Neuronal stem cell (in vitro differentiated cells): Measurements from ENCODE around the gene CNTNAP3B.
"Not testable (repeated sequence)": the region's sequence is repeated elsewhere in the genome, so short reads cannot be mapped to it uniquely, and the experiment has no call there.

Source experiments
- DNase-seq: peaks from one replicate; pipeline ENCODE4 v3.0.0-alpha.2; 2013; ENCODE audit warnings: low spot score
- H2AFZ ChIP-seq: one replicate; pipeline ENCODE4 v1.6.1; 2013; ENCODE audit warnings: mild to moderate bottlenecking, low read length, inconsistent platforms
- H2AK5ac ChIP-seq: 2 replicates; pipeline ENCODE4 v1.6.1; 2013; ENCODE audit warnings: low read depth, mild to moderate bottlenecking, inconsistent platforms, low read length, moderate library complexity, mixed read lengths
- H2BK120ac ChIP-seq: 2 replicates; pipeline ENCODE4 v1.6.1; 2013; ENCODE audit warnings: low read depth, mild to moderate bottlenecking, inconsistent platforms, low read length, moderate library complexity, mixed read lengths
- H2BK12ac ChIP-seq: one replicate; pipeline ENCODE4 v1.6.1; 2013; ENCODE audit warnings: low read length, inconsistent platforms
- H2BK15ac ChIP-seq: 2 replicates; pipeline ENCODE4 v1.6.1; 2013; ENCODE audit warnings: mild to moderate bottlenecking, low read length, inconsistent platforms, mixed read lengths
- H2BK5ac ChIP-seq: one replicate; pipeline ENCODE4 v1.6.1; 2013; ENCODE audit warnings: inconsistent platforms, mild to moderate bottlenecking, low read length, moderate library complexity
- H3K14ac ChIP-seq: one replicate; pipeline ENCODE4 v1.6.1; 2013; ENCODE audit warnings: low read length, inconsistent platforms
- H3K18ac ChIP-seq: 2 replicates; pipeline ENCODE4 v1.6.1; 2013; ENCODE audit warnings: low read length, inconsistent platforms
- H3K23ac ChIP-seq: 2 replicates; pipeline ENCODE4 v1.6.1; 2013; ENCODE audit warnings: low read depth, mild to moderate bottlenecking, mixed read lengths, low read length, inconsistent platforms; ENCODE audit not compliant: poor library complexity
- H3K27ac ChIP-seq: replicated peaks from 3 replicates; pipeline ENCODE4 v1.5.1; 2013; ENCODE audit warnings: low read length, inconsistent platforms
- H3K27me3 ChIP-seq, 3 experiments: 2 replicates each; pipeline ENCODE4 v1.6.1; 2013; ENCODE audit warnings: low read length in 3 of 3, mild to moderate bottlenecking in 2 of 3, inconsistent platforms in 1 of 3, low read depth in 1 of 3, mixed read lengths in 1 of 3, moderate library complexity in 1 of 3; ENCODE audit not compliant: control insufficient read depth in 3 of 3, insufficient read depth in 3 of 3
- H3K36me3 ChIP-seq, 2 donors: replicated peaks in 1 of 2; 2 replicates each; pipeline ENCODE4 v1.6.1; 2013; ENCODE audit warnings: low read length in 2 of 2; ENCODE audit not compliant: control insufficient read depth in 2 of 2, insufficient read depth in 2 of 2
- H3K4ac ChIP-seq: 2 replicates; pipeline ENCODE4 v1.6.1; 2013; ENCODE audit warnings: inconsistent platforms, mild to moderate bottlenecking, low read length, moderate library complexity
- H3K4me1 ChIP-seq, 2 donors: 1 replicate in 1 of 2; 2 replicates in 1 of 2; pipeline ENCODE4 v1.6.1; 2013; ENCODE audit warnings: low read length in 2 of 2, low read depth in 1 of 2; ENCODE audit not compliant: control insufficient read depth in 2 of 2, insufficient read depth in 1 of 2
- H3K4me2 ChIP-seq: one replicate; pipeline ENCODE4 v1.6.1; 2013; ENCODE audit warnings: mild to moderate bottlenecking, low read length, inconsistent platforms; ENCODE audit not compliant: insufficient read depth, poor library complexity, severe bottlenecking
- H3K4me3 ChIP-seq, 2 donors: 2 replicates each; pipeline ENCODE4 v1.5.1; 2013; ENCODE audit warnings: low read length in 2 of 2, mild to moderate bottlenecking in 2 of 2, inconsistent platforms in 1 of 2, moderate library complexity in 1 of 2
- H3K79me1 ChIP-seq: one replicate; pipeline ENCODE4 v1.6.1; 2013; ENCODE audit warnings: low read depth, mild to moderate bottlenecking, inconsistent platforms, low read length, moderate library complexity
- H3K9ac ChIP-seq: one replicate; pipeline ENCODE4 v1.6.1; 2013; ENCODE audit warnings: mild to moderate bottlenecking, low read depth, low read length, inconsistent platforms; ENCODE audit not compliant: poor library complexity
- H3K9me3 ChIP-seq, 2 donors: replicated peaks in 1 of 2; 2 replicates each; pipeline versions ENCODE3 to v1.6.1; 2013; ENCODE audit warnings: low read length in 2 of 2, mild to moderate bottlenecking in 2 of 2, inconsistent platforms in 1 of 2, low read depth in 1 of 2, mixed read lengths in 1 of 2, moderate library complexity in 1 of 2; ENCODE audit not compliant: control insufficient read depth in 2 of 2, insufficient read depth in 1 of 2
- H4K8ac ChIP-seq: one replicate; pipeline ENCODE4 v1.6.1; 2013; ENCODE audit warnings: low read depth, mild to moderate bottlenecking, inconsistent platforms, low read length, moderate library complexity
- H4K91ac ChIP-seq: one replicate; pipeline ENCODE4 v1.6.1; 2013; ENCODE audit warnings: low read length, low read depth, mild to moderate bottlenecking, inconsistent platforms; ENCODE audit not compliant: poor library complexity
- WGBS, 2 donors: extraction: QIAGEN DNeasy Blood & Tissue Kit; methylation state at CpG; one replicate each; pipeline ENCODE4 v1.1.7; 2013; ENCODE audit warnings: missing lambda C conversion rate in 2 of 2, mixed read lengths in 1 of 2; ENCODE audit not compliant: insufficient read length in 2 of 2, insufficient replicate concordance in 1 of 2; ENCODE audit errors: extremely low coverage in 2 of 2; 5-methylcytosine and 5-hydroxymethylcytosine counted together

CNTNAP3B gene

DNA sequence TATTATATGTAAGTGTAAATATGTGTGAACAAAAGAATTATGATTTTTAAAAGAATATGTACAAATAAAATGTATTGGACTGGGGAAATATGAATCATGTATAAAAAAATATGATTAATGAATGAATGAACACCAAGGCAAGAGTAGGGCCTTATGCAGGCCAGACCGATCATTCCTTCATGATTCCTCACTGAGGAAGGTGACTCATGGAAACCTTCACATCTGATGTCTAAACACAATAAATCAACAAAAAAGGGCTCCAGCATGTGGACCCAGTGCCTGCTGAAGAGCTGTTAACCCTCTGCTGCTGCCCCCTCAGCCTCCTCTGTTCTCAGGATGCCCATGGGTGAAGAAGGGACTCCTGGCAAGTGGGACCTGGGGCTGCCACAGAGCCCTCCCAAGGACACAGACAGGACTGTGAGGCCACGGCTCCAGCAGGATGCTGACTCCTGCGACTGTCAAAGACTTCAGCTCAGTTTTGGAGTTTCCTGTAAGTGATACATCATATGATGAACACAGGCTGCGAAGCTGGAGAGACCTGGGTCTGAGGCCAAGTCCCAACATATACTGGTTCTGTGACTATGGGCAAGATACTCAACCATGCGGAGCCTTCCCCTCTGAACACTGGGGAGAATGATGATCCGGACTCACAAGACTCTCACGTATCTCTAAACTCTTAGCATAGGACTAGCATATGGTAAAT, 110.9 kb downstream of the CNTNAP3B start:
- H2AFZ ChIP-seq, H3K27me3 ChIP-seq, H3K4ac ChIP-seq, H3K4me1 ChIP-seq, H3K36me3 ChIP-seq, H3K27ac ChIP-seq, H2BK15ac ChIP-seq, H2BK12ac ChIP-seq, H3K9ac ChIP-seq, H3K14ac ChIP-seq, H3K4me2 ChIP-seq, H2AK5ac ChIP-seq, H3K4me3 ChIP-seq, H2BK5ac ChIP-seq, DNase-seq, H4K91ac ChIP-seq, H3K79me1 ChIP-seq, H4K8ac ChIP-seq, H3K23ac ChIP-seq, H2BK120ac ChIP-seq, H3K18ac ChIP-seq, H3K9me3 ChIP-seq: not testable (repeated sequence)
- WGBS, 2 donors, result no CpG with 5 or more reads among the region's 7 CpGs

DNA sequence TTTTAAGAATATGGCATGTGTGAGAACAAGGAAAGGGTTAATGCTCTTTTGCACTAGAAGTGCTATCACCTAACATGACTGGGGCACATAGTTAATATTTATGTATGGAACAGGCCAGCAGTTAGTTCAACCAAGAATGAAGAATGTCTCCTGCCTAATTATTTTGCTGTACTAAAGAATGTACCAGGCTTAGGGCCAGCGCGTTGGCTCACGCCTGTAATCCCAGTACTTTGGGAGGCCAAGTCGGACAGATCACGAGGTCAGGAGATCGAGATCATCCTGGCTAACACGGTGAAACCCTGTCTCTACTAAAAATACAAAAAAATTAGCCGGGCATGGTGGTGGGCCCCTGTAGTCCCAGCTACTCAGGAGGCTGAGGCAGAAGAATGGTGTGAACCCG, 114.9 kb downstream of the CNTNAP3B start:
- not testable (repeated sequence) for H4K8ac ChIP-seq, H3K9me3 ChIP-seq, H3K9ac ChIP-seq, H3K4me1 ChIP-seq, H3K27me3 ChIP-seq, H3K79me1 ChIP-seq, H2AFZ ChIP-seq, H3K4me3 ChIP-seq, H4K91ac ChIP-seq, H2BK12ac ChIP-seq, H3K14ac ChIP-seq, H3K4me2 ChIP-seq, H2AK5ac ChIP-seq, H3K36me3 ChIP-seq, H3K23ac ChIP-seq, H3K18ac ChIP-seq, H3K4ac ChIP-seq, H3K27ac ChIP-seq, DNase-seq, H2BK120ac ChIP-seq, H2BK15ac ChIP-seq, H2BK5ac ChIP-seq
- no CpG with 5 or more reads among the region's 9 CpGs for WGBS, 2 donors

DNA sequence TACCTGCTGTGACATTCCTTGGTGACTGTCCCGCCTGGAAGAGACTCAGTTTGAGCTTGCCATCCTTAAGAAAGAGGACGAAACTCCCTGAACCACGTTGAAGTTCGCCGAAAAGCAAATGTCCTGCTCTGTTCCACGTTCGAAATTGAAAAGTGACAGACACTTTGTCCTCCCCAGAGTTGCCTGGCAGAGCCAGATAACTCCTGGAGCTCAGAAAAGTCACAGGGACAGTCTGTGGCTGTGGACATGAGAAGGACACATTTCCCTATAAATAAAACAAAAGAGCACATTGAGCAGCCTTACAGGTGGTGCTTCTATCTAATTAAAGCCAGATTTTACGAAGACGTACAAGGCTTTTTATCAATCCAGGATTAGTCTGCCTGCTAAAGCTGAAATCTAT, 137.6 kb downstream of the CNTNAP3B start:
- not testable (repeated sequence) for H3K4ac ChIP-seq, H4K91ac ChIP-seq, H3K14ac ChIP-seq, H3K4me1 ChIP-seq, H3K9me3 ChIP-seq, H2AK5ac ChIP-seq, H3K18ac ChIP-seq, H3K23ac ChIP-seq, H2BK15ac ChIP-seq, DNase-seq, H4K8ac ChIP-seq, H2BK12ac ChIP-seq, H3K27ac ChIP-seq, H3K27me3 ChIP-seq, H3K36me3 ChIP-seq, H2AFZ ChIP-seq, H2BK120ac ChIP-seq, H3K79me1 ChIP-seq, H3K9ac ChIP-seq, H3K4me2 ChIP-seq, H2BK5ac ChIP-seq, H3K4me3 ChIP-seq
- no CpG with 5 or more reads among the region's 9 CpGs for WGBS, 2 donors

DNA sequence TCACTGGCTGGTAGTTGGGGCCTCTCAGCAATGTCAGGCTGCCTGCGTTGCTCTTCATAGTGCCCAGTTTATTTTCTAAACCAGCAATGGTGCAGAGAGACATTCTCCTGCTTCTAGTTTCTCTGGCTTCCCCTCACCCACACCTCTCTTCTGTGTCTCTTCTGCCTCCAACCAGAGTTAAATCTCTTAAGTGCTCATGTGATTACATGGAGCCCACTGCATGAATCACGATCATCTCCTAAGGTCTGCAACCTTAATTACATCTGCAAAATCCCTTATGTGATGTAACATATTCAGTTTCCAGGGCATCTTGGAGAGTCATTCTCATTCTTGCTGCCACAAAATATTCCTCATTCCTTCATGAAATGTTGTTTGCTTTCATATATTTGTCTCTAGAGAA, 149.0 kb downstream of the CNTNAP3B start:
- H3K36me3 ChIP-seq, H3K4me1 ChIP-seq, H2BK15ac ChIP-seq, H3K9me3 ChIP-seq, H3K27me3 ChIP-seq, H4K8ac ChIP-seq, H3K23ac ChIP-seq, H3K4ac ChIP-seq, H2BK120ac ChIP-seq, H2AFZ ChIP-seq, H2BK5ac ChIP-seq, DNase-seq, H3K27ac ChIP-seq, H4K91ac ChIP-seq, H3K4me2 ChIP-seq, H3K18ac ChIP-seq, H3K9ac ChIP-seq, H2BK12ac ChIP-seq, H3K14ac ChIP-seq, H3K4me3 ChIP-seq, H2AK5ac ChIP-seq, H3K79me1 ChIP-seq: not testable (repeated sequence)
- WGBS, 2 donors, result no CpG with 5 or more reads among the region's 2 CpGs
